HepG2 (cell line): ENCODE results near the gene RBM28.

ENCODE experiments used
- HCFC1 ChIP-seq: fragments of 150-350 bp; IDR thresholded peaks from 2 replicates; pipeline ENCODE4 v1.6.1; 2014; ENCODE audit warnings: low read depth, low read length
- RXRB ChIP-seq: IDR thresholded peaks from 2 replicates; pipeline ENCODE4 v1.6.1; 2016; ENCODE audit warnings: borderline replicate concordance, missing genetic modification reagents, missing compliant biosample characterization
- SP2 ChIP-seq: sonication (generic); formaldehyde crosslinking; IDR thresholded peaks from 2 replicates; pipeline ENCODE4 v1.5.1; 2020; ENCODE audit warnings: mild to moderate bottlenecking, missing genetic modification reagents
- SYNCRIP ChIP-seq: fragments of 200-400 bp; formaldehyde crosslinking; IDR thresholded peaks from 2 replicates; pipeline ENCODE4 v1.6.1; 2018; ENCODE audit warnings: mild to moderate bottlenecking, low read depth, low read length; ENCODE audit not compliant: insufficient read depth
- ZNF775 ChIP-seq: sonication (generic); formaldehyde crosslinking; IDR thresholded peaks from 2 replicates; pipeline ENCODE4 v1.4.0; 2020; ENCODE audit warnings: missing genetic modification reagents, mild to moderate bottlenecking, moderate library complexity, borderline replicate concordance
- ZSCAN29 ChIP-seq: sonication (generic); formaldehyde crosslinking; conservative IDR thresholded peaks from 2 replicates; pipeline ENCODE4 v1.4.0; 2020; ENCODE audit warnings: mild to moderate bottlenecking, missing genetic modification reagents
- TF ChIP-seq, protein P1 (sequence below): sonication (generic); formaldehyde crosslinking; IDR thresholded peaks from 2 replicates; pipeline ENCODE4 v1.5.0; 2020; ENCODE audit warnings: mild to moderate bottlenecking, missing genetic modification reagents, moderate library complexity
- TF ChIP-seq, protein P2 (sequence below): sonication (generic); formaldehyde crosslinking; IDR thresholded peaks from 2 replicates; pipeline ENCODE4 v1.5.0; 2020; ENCODE audit warnings: missing genetic modification reagents
- TF ChIP-seq, protein P3 (sequence below), 2 experiments: IDR thresholded peaks; 2 replicates each; pipeline ENCODE4 v1.6.1; 2011 to 2012; ENCODE audit warnings: low read length in 2 of 2, borderline replicate concordance in 1 of 2, low read depth in 1 of 2, mild to moderate bottlenecking in 1 of 2, moderate library complexity in 1 of 2
- TF ChIP-seq, protein P4 (sequence below): IDR thresholded peaks from 2 replicates; pipeline ENCODE4 v1.6.1; 2016; ENCODE audit warnings: mild to moderate bottlenecking, missing biosample characterization, missing genetic modification reagents

DNA sequence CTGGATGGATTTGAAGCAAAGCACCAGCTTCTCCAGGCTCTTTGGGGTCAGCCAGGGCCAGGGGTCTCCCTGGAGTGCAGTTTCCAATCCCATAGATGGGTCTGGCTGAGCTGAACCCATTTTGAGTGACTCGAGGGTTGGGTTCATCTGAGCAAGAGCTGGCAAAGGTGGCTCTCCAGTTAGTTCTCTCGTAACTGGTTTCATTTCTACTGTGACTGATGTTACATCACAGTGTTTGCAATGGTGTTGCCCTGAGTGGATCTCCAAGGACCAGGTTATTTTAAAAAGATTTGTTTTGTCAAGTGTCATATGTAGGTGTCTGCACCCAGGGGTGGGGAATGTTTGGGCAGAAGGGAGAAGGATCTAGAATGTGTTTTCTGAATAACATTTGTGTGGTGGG is 88.4 kb downstream of the RBM28 start:
- TF ChIP-seq SYNCRIP (no peak), ZNF775 (CRISPR knock-in tag) (no peak), SP2 (CRISPR knock-in tag) (no peak), RXRB (CRISPR knock-in tag) (no peak), ZSCAN29 (CRISPR knock-in tag) (no peak), HCFC1 (no peak)
- TF ChIP-seq, protein P1, sequence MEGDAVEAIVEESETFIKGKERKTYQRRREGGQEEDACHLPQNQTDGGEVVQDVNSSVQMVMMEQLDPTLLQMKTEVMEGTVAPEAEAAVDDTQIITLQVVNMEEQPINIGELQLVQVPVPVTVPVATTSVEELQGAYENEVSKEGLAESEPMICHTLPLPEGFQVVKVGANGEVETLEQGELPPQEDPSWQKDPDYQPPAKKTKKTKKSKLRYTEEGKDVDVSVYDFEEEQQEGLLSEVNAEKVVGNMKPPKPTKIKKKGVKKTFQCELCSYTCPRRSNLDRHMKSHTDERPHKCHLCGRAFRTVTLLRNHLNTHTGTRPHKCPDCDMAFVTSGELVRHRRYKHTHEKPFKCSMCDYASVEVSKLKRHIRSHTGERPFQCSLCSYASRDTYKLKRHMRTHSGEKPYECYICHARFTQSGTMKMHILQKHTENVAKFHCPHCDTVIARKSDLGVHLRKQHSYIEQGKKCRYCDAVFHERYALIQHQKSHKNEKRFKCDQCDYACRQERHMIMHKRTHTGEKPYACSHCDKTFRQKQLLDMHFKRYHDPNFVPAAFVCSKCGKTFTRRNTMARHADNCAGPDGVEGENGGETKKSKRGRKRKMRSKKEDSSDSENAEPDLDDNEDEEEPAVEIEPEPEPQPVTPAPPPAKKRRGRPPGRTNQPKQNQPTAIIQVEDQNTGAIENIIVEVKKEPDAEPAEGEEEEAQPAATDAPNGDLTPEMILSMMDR = no peak
- TF ChIP-seq, protein P2, sequence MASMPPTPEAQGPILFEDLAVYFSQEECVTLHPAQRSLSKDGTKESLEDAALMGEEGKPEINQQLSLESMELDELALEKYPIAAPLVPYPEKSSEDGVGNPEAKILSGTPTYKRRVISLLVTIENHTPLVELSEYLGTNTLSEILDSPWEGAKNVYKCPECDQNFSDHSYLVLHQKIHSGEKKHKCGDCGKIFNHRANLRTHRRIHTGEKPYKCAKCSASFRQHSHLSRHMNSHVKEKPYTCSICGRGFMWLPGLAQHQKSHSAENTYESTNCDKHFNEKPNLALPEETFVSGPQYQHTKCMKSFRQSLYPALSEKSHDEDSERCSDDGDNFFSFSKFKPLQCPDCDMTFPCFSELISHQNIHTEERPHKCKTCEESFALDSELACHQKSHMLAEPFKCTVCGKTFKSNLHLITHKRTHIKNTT (CRISPR knock-in tag) = no peak
- TF ChIP-seq, protein P3, sequence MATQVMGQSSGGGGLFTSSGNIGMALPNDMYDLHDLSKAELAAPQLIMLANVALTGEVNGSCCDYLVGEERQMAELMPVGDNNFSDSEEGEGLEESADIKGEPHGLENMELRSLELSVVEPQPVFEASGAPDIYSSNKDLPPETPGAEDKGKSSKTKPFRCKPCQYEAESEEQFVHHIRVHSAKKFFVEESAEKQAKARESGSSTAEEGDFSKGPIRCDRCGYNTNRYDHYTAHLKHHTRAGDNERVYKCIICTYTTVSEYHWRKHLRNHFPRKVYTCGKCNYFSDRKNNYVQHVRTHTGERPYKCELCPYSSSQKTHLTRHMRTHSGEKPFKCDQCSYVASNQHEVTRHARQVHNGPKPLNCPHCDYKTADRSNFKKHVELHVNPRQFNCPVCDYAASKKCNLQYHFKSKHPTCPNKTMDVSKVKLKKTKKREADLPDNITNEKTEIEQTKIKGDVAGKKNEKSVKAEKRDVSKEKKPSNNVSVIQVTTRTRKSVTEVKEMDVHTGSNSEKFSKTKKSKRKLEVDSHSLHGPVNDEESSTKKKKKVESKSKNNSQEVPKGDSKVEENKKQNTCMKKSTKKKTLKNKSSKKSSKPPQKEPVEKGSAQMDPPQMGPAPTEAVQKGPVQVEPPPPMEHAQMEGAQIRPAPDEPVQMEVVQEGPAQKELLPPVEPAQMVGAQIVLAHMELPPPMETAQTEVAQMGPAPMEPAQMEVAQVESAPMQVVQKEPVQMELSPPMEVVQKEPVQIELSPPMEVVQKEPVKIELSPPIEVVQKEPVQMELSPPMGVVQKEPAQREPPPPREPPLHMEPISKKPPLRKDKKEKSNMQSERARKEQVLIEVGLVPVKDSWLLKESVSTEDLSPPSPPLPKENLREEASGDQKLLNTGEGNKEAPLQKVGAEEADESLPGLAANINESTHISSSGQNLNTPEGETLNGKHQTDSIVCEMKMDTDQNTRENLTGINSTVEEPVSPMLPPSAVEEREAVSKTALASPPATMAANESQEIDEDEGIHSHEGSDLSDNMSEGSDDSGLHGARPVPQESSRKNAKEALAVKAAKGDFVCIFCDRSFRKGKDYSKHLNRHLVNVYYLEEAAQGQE (IDR thresholded peaks at IDR 0.05; ENCODE audit: borderline replicate concordance in 1 of 2, low read depth in 1 of 2, low read length in 2 of 2) = no peak
- TF ChIP-seq, protein P4, sequence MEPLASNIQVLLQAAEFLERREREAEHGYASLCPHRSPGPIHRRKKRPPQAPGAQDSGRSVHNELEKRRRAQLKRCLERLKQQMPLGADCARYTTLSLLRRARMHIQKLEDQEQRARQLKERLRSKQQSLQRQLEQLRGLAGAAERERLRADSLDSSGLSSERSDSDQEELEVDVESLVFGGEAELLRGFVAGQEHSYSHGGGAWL (CRISPR knock-in tag) = no peak
